ENCODE measurements around the gene MGAT5. TPM values are rescaled to one million over a fixed set of nuclear protein-coding genes. Genes with fewer than 3 reads are reported as not detected.

The MGAT5 gene
- total RNA-seq, 2 experiments from 2014 or later = 36.9 to 42.2 TPM

GRCh38 chr2:134243244-134243643, 10.6 kb upstream of the MGAT5 start:
- POLR2A ChIA-PET = interaction anchor here (0.8 to 2.3 kb wide), 3 partner anchors 21 to 124 kb away, joined by 3 to 6 read pairs (median 3); no protein-coding TSS in a partner anchor
- ATAC-seq (no peak), DNase-seq (no peak)
- H3K9me3 Mint-ChIP-seq = no peaks in the 10 kb centered on the region
- no peaks in the 10 kb centered on the region for H3K27me3 Mint-ChIP-seq
- H3K36me3 Mint-ChIP-seq (ENCODE audit: low read depth) = no peaks in the 10 kb centered on the region
- H3K27ac Mint-ChIP-seq = no peak overlapping the region
- intact Hi-C loops (cut with micrococcal nuclease) = no loop called here
- TF ChIP-seq, protein P1, sequence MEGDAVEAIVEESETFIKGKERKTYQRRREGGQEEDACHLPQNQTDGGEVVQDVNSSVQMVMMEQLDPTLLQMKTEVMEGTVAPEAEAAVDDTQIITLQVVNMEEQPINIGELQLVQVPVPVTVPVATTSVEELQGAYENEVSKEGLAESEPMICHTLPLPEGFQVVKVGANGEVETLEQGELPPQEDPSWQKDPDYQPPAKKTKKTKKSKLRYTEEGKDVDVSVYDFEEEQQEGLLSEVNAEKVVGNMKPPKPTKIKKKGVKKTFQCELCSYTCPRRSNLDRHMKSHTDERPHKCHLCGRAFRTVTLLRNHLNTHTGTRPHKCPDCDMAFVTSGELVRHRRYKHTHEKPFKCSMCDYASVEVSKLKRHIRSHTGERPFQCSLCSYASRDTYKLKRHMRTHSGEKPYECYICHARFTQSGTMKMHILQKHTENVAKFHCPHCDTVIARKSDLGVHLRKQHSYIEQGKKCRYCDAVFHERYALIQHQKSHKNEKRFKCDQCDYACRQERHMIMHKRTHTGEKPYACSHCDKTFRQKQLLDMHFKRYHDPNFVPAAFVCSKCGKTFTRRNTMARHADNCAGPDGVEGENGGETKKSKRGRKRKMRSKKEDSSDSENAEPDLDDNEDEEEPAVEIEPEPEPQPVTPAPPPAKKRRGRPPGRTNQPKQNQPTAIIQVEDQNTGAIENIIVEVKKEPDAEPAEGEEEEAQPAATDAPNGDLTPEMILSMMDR (IDR thresholded peaks at IDR 0.05) = no peak
- CTCF ChIA-PET = interaction anchor here (0.6 to 5.5 kb wide), 12 partner anchors 10 to 208 kb away, joined by 3 to 104 read pairs (median 10); no protein-coding TSS in a partner anchor
- H3K4me1 Mint-ChIP-seq (ENCODE audit: low read depth) = peaks cover 72% of the 10 kb centered on the region
- H3K4me3 Mint-ChIP-seq = no peak overlapping the region

GRCh38 chr2:134244086-134244485, 9.8 kb upstream of the MGAT5 start:
- intact Hi-C loops (cut with micrococcal nuclease) = loop anchor here (2.0 kb wide), 1 partner anchor 125 kb away; no protein-coding TSS in a partner anchor
- Mint-ChIP-seq H3K27ac (peak overlapping the region; percentile 16), H3K4me1 (ENCODE audit: low read depth) (peaks cover 77% of the 10 kb centered on the region), H3K4me3 (no peak overlapping the region), H3K9me3 (no peaks in the 10 kb centered on the region), H3K27me3 (no peaks in the 10 kb centered on the region), H3K36me3 (ENCODE audit: low read depth) (no peaks in the 10 kb centered on the region)
- DNase-seq = no peak
- ATAC-seq = no peak
- TF ChIP-seq, protein P1 (IDR thresholded peaks at IDR 0.05) = no peak
- CTCF ChIA-PET = interaction anchor here (0.7 to 5.5 kb wide), 17 partner anchors 13 to 168 kb away, joined by 3 to 104 read pairs (median 10); no protein-coding TSS in a partner anchor
- POLR2A ChIA-PET = interaction anchor here (0.8 to 1.0 kb wide), 2 partner anchors 21 to 44 kb away, joined by 3 read pairs; no protein-coding TSS in a partner anchor

GRCh38 chr2:134244587-134244986, 9.3 kb upstream of the MGAT5 start:
- no peak overlapping the region for H3K27ac Mint-ChIP-seq
- CTCF ChIA-PET = interaction anchor here (0.7 to 5.5 kb wide), 22 partner anchors 9 to 167 kb away, joined by 3 to 104 read pairs (median 10); partner anchors contain the start of gene MGAT5
- no peaks in the 10 kb centered on the region for H3K36me3 Mint-ChIP-seq (ENCODE audit: low read depth)
- H3K4me3 Mint-ChIP-seq = no peak overlapping the region
- DNase-seq = no peak
- peak; percentile 41 for ATAC-seq
- TF ChIP-seq, protein P1 (IDR thresholded peaks at IDR 0.05) = no peak
- H3K27me3 Mint-ChIP-seq = no peaks in the 10 kb centered on the region
- intact Hi-C loops (cut with micrococcal nuclease) = loop anchor here (2.0 kb wide), 1 partner anchor 126 kb away; no protein-coding TSS in a partner anchor
- POLR2A ChIA-PET = interaction anchor here (1.2 kb wide), 1 partner anchor 13 kb away, joined by 3 read pairs; no protein-coding TSS in a partner anchor
- no peaks in the 10 kb centered on the region for H3K9me3 Mint-ChIP-seq
- H3K4me1 Mint-ChIP-seq (ENCODE audit: low read depth) = peaks cover 78% of the 10 kb centered on the region

DNA sequence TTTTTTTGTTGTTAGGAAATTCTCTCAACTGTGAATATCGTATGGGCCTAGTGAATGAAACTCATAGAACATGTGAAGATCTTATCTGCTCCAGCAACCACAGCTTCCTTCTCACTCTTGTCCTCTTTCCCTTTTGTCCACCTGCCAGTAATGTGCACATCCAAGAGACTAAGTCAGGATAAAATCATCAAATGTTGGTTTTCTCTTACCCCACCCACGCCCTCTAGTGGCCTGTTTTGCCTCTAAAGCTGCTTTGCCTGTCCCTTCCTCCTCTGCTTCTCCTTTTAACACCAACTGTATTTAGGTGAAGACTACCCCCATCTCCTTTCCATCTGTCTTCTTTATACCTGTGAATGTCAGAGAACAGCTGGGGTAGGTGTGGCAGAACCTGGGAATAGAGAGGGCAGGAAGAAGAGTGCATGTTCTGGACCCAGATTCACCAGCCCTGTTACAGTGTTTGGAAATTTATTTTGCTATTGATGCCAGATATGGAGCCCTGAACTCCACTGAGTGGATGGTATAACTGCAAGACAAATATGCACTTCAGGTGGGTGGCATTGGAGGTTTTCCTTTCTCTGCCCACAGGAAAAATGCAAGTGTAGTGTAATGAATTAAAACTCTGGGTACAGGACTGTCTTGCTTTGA, 8.4 kb upstream of the MGAT5 start:
- TF ChIP-seq, protein P1 (IDR thresholded peaks at IDR 0.05) = peak; percentile 88
- ChIA-PET POLR2A (interaction anchor here (1.2 to 1.8 kb wide), 3 partner anchors 14 to 127 kb away, joined by 3 to 5 read pairs (median 5); no protein-coding TSS in a partner anchor), CTCF (interaction anchor here (0.5 to 5.5 kb wide), 34 partner anchors 8 to 166 kb away, joined by 3 to 104 read pairs (median 4); partner anchors contain the start of gene MGAT5)
- H3K36me3 Mint-ChIP-seq (ENCODE audit: low read depth) = no peaks in the 10 kb centered on the region
- H3K27ac Mint-ChIP-seq = peak overlapping the region; percentile 13
- peak; percentile 40 for ATAC-seq
- H3K4me3 Mint-ChIP-seq = no peak overlapping the region
- H3K27me3 Mint-ChIP-seq = no peaks in the 10 kb centered on the region
- intact Hi-C loops (cut with micrococcal nuclease) = loop anchor here (2.0 to 5.0 kb wide), 2 partner anchors 37 to 127 kb away; no protein-coding TSS in a partner anchor
- peak; percentile 90 for DNase-seq
- H3K9me3 Mint-ChIP-seq = no peaks in the 10 kb centered on the region
- peaks cover 79% of the 10 kb centered on the region for H3K4me1 Mint-ChIP-seq (ENCODE audit: low read depth)
